Endothelial cell of umbilical vein (primary cell): Measurements from ENCODE around the gene RAPGEF3. TPM values are rescaled to one million over a fixed set of nuclear protein-coding genes. Genes with fewer than 3 reads are reported as not detected.

ENCODE experiments used
- BruUV-seq: library from RNA; stranded (reverse); fragments of 400-500 nt; replicated peaks from 2 replicates; lab custom pipeline; 2021; lab: Mats Ljungman, UMichigan
- CTCF ChIA-PET: fragments of 300-600, 350-600 bp; sonication (Branson Sonifier 250); formaldehyde crosslinking; loops from one replicate; lab custom pipeline; 2021; ENCODE audit warnings: antibody characterized with exemption, inconsistent platforms; lab: Charles Lee
- POLR2A ChIA-PET: fragments of 300-600, 350-600 bp; sonication (Branson Sonifier 250); formaldehyde crosslinking; loops from one replicate; lab custom pipeline; 2021; ENCODE audit warnings: antibody characterized with exemption, inconsistent platforms; lab: Charles Lee
- DNase-seq: peaks from one replicate; pipeline ENCODE4 v3.0.0-alpha.2; 2011; ENCODE audit warnings: low read depth, low spot score
- FAIRE-seq: peaks from 2 replicates; lab custom pipeline; 2011; peaks lifted over from hg19 to GRCh38; lab: Jason Lieb, UNC
- H2AFZ ChIP-seq: 2 replicates; pipeline ENCODE4 v1.6.0; 2012; ENCODE audit warnings: low read depth, low read length, control low read depth, inconsistent platforms
- H3K27ac ChIP-seq: 2 replicates; pipeline ENCODE4 v1.5.1; 2011; ENCODE audit warnings: low read depth, mild to moderate bottlenecking, control low read depth, low read length, moderate library complexity; ENCODE audit not compliant: insufficient read depth
- H3K27me3 ChIP-seq, 2 experiments: 2 replicates each; pipeline versions ENCODE4 v1.6.0 to v1.6.1; 2011; ENCODE audit warnings: low read length in 2 of 2, mixed read lengths in 1 of 2; ENCODE audit not compliant: control insufficient read depth in 2 of 2, insufficient read depth in 2 of 2
- H3K36me3 ChIP-seq, 2 experiments: 2 replicates in 1 of 2; 3 replicates in 1 of 2; pipeline ENCODE4 v1.5.1; 2011; ENCODE audit warnings: low read length in 2 of 2, mild to moderate bottlenecking in 1 of 2, moderate library complexity in 1 of 2; ENCODE audit not compliant: control insufficient read depth in 2 of 2, insufficient read depth in 2 of 2; ENCODE audit errors: extremely low read depth in 1 of 2
- H3K4me1 ChIP-seq: 3 replicates; pipeline ENCODE4 v1.5.1; 2011; ENCODE audit warnings: mild to moderate bottlenecking, low read length; ENCODE audit not compliant: control insufficient read depth, insufficient read depth; ENCODE audit errors: extremely low read depth
- H3K4me2 ChIP-seq: 2 replicates; pipeline ENCODE4 v1.6.1; 2011; ENCODE audit warnings: low read length, control low read depth, mixed read lengths; ENCODE audit not compliant: insufficient read depth
- H3K4me3 ChIP-seq, 3 experiments: fragments of 200-600 bp in 1 of 3; sonication (generic), shearing (Covaris generic) in 1 of 3; replicated peaks in 1 of 3; 2 replicates each; pipeline ENCODE4 v1.5.1; 2011 to 2016; ENCODE audit warnings: control low read depth in 3 of 3, low read length in 3 of 3, mild to moderate bottlenecking in 2 of 3, inconsistent platforms in 1 of 3, low read depth in 1 of 3, moderate library complexity in 1 of 3; ENCODE audit not compliant: insufficient read depth in 1 of 3
- H3K79me2 ChIP-seq: 2 replicates; pipeline ENCODE4 v1.6.0; 2012; ENCODE audit warnings: low read length, inconsistent platforms; ENCODE audit not compliant: control insufficient read depth, insufficient read depth
- H3K9ac ChIP-seq: replicated peaks from 2 replicates; pipeline ENCODE3; 2011; ENCODE audit warnings: low read length, control low read depth; ENCODE audit not compliant: insufficient read depth; ENCODE audit errors: extremely low read depth
- H3K9me1 ChIP-seq: replicated peaks from 3 replicates; pipeline ENCODE4 v1.6.0; 2011; ENCODE audit warnings: mild to moderate bottlenecking, low read length; ENCODE audit not compliant: control insufficient read depth, insufficient read depth; ENCODE audit errors: extremely low read depth
- H3K9me3 ChIP-seq: replicated peaks from 2 replicates; pipeline ENCODE4 v1.5.1; 2012; ENCODE audit warnings: low read length, inconsistent platforms; ENCODE audit not compliant: control insufficient read depth, insufficient read depth
- H4K20me1 ChIP-seq: replicated peaks from 2 replicates; pipeline ENCODE3; 2011; ENCODE audit warnings: mild to moderate bottlenecking, low read length; ENCODE audit not compliant: control insufficient read depth, insufficient read depth; ENCODE audit errors: extremely low read depth
- EZH2 ChIP-seq: IDR thresholded peaks from 2 replicates; pipeline ENCODE4 v1.6.1; 2012; ENCODE audit warnings: borderline replicate concordance, low read depth, mild to moderate bottlenecking, moderate library complexity, low read length, inconsistent platforms; ENCODE audit not compliant: severe bottlenecking
- FOS ChIP-seq: IDR thresholded peaks from 2 replicates; pipeline ENCODE4 v1.6.1; 2011; ENCODE audit warnings: mild to moderate bottlenecking, low read length, moderate library complexity, borderline replicate concordance; ENCODE audit not compliant: insufficient read depth
- GATA2 ChIP-seq: IDR thresholded peaks from 2 replicates; pipeline ENCODE4 v1.7.0; 2011; ENCODE audit warnings: low read depth, mild to moderate bottlenecking, moderate library complexity, mixed read lengths, low read length; ENCODE audit not compliant: insufficient read length, insufficient read depth
- JUN ChIP-seq: IDR thresholded peaks from 2 replicates; pipeline ENCODE4 v1.6.1; 2011; ENCODE audit warnings: borderline replicate concordance, low read depth; ENCODE audit not compliant: insufficient read length, insufficient read depth
- MYC ChIP-seq: IDR thresholded peaks from one replicate; pipeline ENCODE4 v1.6.1; 2011; ENCODE audit warnings: mild to moderate bottlenecking, low read depth, low read length
- POLR2A ChIP-seq: IDR thresholded peaks from 2 replicates; pipeline ENCODE4 v1.6.1; 2012; ENCODE audit warnings: low read depth, mild to moderate bottlenecking, control low read depth, low read length
- POLR2AphosphoS5 ChIP-seq: IDR thresholded peaks from 2 replicates; pipeline ENCODE4 v1.6.1; 2012; ENCODE audit warnings: low read depth, mild to moderate bottlenecking, control low read depth, low read length, moderate library complexity; ENCODE audit not compliant: insufficient read depth
- dilution Hi-C: fragments of 300-500 bp; cut with MboI; formaldehyde crosslinking; loops from one replicate; pipeline ENCODE4 v1.15.0; 2019; ENCODE audit warnings: low sequenced_read_pairs; ENCODE audit not compliant: extremely low pct_ligation_motif_present
- intact Hi-C: fragments of 100-400 bp; cut with micrococcal nuclease; formaldehyde crosslinking; loops from one replicate; pipeline ENCODE4 v1.10.0; 2022
- polyA plus RNA-seq, 4 experiments: library from polyadenylated mRNA; depleted of rRNA in 3 of 4; stranded (reverse) in 3 of 4; unstranded in 1 of 4; fragments of >200 nt; gene quantifications; 2 replicates each; pipeline versions ENCODE4 v1.2.1 to v1.2.3, GENCODE V29; 2011 to 2012; ENCODE audit warnings: missing spikeins in 1 of 4
- total RNA-seq: library from RNA; stranded (reverse); gene quantifications from 2 replicates; pipeline ENCODE4 v1.2.3, GENCODE V29; 2021
- TF ChIP-seq, protein P1 (sequence below), 2 donors: IDR thresholded peaks; 1 replicate in 1 of 2; 2 replicates in 1 of 2; pipeline ENCODE4 v1.5.1; 2011; ENCODE audit warnings: low read length in 2 of 2, mild to moderate bottlenecking in 2 of 2, moderate library complexity in 2 of 2, control low read depth in 1 of 2, inconsistent platforms in 1 of 2, low read depth in 1 of 2; ENCODE audit not compliant: insufficient read depth in 1 of 2; ENCODE audit errors: extremely low read depth in 1 of 2
- TF ChIP-seq, protein P2 (sequence below): IDR thresholded peaks from 2 replicates; pipeline ENCODE4 v1.6.1; 2011; ENCODE audit not compliant: insufficient read depth, insufficient read length

Gene RAPGEF3
- total and polyA plus RNA-seq, 2 donors (not counting 3 experiments of a cell fraction or from before 2014, with no cell fraction given): 34.5 to 55.1 TPM

GRCh38 chr12:47777741-47778558 is 19.3 kb upstream of the RAPGEF3 start:
- FAIRE-seq (no peak), DNase-seq (no peak)
- ChIA-PET CTCF (interaction anchor here (0.8 to 10.4 kb wide), 21 partner anchors 8 to 65 kb away, joined by 3 to 244 read pairs (median 4); partner anchors contain the start of gene RAPGEF3), POLR2A (no interaction called here)
- intact Hi-C loops (no loop called here), dilution Hi-C loops (no loop called here)
- H2AFZ ChIP-seq: no peak overlapping the region
- H3K27ac ChIP-seq: no peak overlapping the region
- peak; percentile 43 for TF ChIP-seq POLR2A
- no peak for TF ChIP-seq GATA2
- TF ChIP-seq POLR2AphosphoS5: peak; percentile 49
- H3K4me2 ChIP-seq: no peak overlapping the region
- H3K9me1 ChIP-seq: no peaks in the 10 kb centered on the region
- H3K4me1 ChIP-seq: peaks cover 32% of the 10 kb centered on the region
- H3K79me2 ChIP-seq: no peaks in the 10 kb centered on the region
- no peaks in the 10 kb centered on the region for H3K9me3 ChIP-seq
- no peaks in the 10 kb centered on the region for H4K20me1 ChIP-seq
- H3K9ac ChIP-seq: no peak overlapping the region
- peaks cover 6 to 8% of the 10 kb centered on the region in 2 experiments for H3K36me3 ChIP-seq
- H3K27me3 ChIP-seq: no peaks in the 10 kb centered on the region
- no TSS peak for BruUV-seq
- H3K4me3 ChIP-seq: no peak overlapping the region

DNA sequence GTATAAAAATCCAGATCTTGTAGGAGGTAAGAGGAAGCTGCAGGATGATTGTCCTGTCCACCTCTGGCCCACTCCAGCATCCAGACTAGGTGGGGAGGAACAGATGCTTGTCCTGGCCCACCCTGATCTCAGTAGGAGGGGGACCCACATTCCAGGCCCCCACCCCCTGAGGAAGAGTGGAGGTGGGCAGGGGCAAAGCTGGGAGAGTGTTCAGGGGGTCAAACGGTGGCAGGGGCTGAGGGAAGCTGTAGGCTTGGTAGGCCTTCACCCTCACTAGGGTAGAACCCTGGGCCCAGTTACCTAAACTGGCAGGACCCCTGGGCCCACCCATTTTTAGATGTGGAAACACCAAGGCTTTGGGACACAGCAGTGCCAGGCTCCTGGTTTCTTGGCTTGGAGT is 18.5 kb upstream of the RAPGEF3 start:
- no peaks in the 10 kb centered on the region for H3K27me3 ChIP-seq
- no TSS peak for BruUV-seq
- H3K27ac ChIP-seq: peak overlapping the region; percentile 33
- no peaks in the 10 kb centered on the region for H3K9me3 ChIP-seq
- H2AFZ ChIP-seq: no peak overlapping the region
- peaks cover 3 to 5% of the 10 kb centered on the region in 2 experiments for H3K36me3 ChIP-seq
- FAIRE-seq (no peak), DNase-seq (no peak)
- dilution Hi-C loops (no loop called here), intact Hi-C loops (no loop called here)
- no peak overlapping the region for H3K4me3 ChIP-seq
- H3K9ac ChIP-seq: no peak overlapping the region
- ChIA-PET CTCF (interaction anchor here (0.8 to 10.4 kb wide), 15 partner anchors 8 to 64 kb away, joined by 3 to 244 read pairs (median 4); partner anchors contain the start of gene RAPGEF3), POLR2A (no interaction called here)
- peaks cover 31% of the 10 kb centered on the region for H3K4me1 ChIP-seq
- no peaks in the 10 kb centered on the region for H3K9me1 ChIP-seq
- no peak overlapping the region for H3K4me2 ChIP-seq
- no peaks in the 10 kb centered on the region for H4K20me1 ChIP-seq
- no peaks in the 10 kb centered on the region for H3K79me2 ChIP-seq
- TF ChIP-seq, protein P1, sequence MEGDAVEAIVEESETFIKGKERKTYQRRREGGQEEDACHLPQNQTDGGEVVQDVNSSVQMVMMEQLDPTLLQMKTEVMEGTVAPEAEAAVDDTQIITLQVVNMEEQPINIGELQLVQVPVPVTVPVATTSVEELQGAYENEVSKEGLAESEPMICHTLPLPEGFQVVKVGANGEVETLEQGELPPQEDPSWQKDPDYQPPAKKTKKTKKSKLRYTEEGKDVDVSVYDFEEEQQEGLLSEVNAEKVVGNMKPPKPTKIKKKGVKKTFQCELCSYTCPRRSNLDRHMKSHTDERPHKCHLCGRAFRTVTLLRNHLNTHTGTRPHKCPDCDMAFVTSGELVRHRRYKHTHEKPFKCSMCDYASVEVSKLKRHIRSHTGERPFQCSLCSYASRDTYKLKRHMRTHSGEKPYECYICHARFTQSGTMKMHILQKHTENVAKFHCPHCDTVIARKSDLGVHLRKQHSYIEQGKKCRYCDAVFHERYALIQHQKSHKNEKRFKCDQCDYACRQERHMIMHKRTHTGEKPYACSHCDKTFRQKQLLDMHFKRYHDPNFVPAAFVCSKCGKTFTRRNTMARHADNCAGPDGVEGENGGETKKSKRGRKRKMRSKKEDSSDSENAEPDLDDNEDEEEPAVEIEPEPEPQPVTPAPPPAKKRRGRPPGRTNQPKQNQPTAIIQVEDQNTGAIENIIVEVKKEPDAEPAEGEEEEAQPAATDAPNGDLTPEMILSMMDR (IDR thresholded peaks at IDR 0.05; ENCODE audit: extremely low read depth in 1 of 2, insufficient read depth in 1 of 2, low read depth in 1 of 2, low read length in 2 of 2): no peak
- no peak for TF ChIP-seq FOS
- no peak for TF ChIP-seq EZH2
- TF ChIP-seq, protein P2, sequence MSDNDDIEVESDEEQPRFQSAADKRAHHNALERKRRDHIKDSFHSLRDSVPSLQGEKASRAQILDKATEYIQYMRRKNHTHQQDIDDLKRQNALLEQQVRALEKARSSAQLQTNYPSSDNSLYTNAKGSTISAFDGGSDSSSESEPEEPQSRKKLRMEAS: no peak
- TF ChIP-seq JUN: no peak
- TF ChIP-seq MYC: no peak
- no peak for TF ChIP-seq POLR2AphosphoS5
- no peak for TF ChIP-seq POLR2A
- no peak for TF ChIP-seq GATA2
